HepG2 (cell line): Measurements from ENCODE around the gene PRKN. TPM values are rescaled to one million over a fixed set of nuclear protein-coding genes. Genes with fewer than 3 reads are reported as not detected.

Source experiments
- ATAC-seq: fragments of 200-7000 bp; cut with Tn5 transposase; 3 replicates; pipeline ENCODE4 v1.9.1; 2020; ENCODE audit warnings: mild to moderate bottlenecking, moderate library complexity
- BruUV-seq: library from RNA; stranded (reverse); fragments of 400-500 nt; replicated peaks from 2 replicates; lab custom pipeline; 2021; lab: Mats Ljungman, UMichigan
- CTCF ChIA-PET: fragments of 300-600 bp; formaldehyde crosslinking; extraction: SDS; loops from one replicate; lab custom pipeline; 2021; ENCODE audit warnings: low total read pairs, inconsistent platforms, low intra/inter-chr PET ratio; lab: Yijun Ruan, JAX
- POLR2A ChIA-PET: fragments of 350-600 bp; sonication (Branson Sonifier 250); formaldehyde crosslinking; loops from one replicate; lab custom pipeline; 2020; ENCODE audit warnings: antibody characterized with exemption, inconsistent platforms; lab: Yijun Ruan, JAX
- DNase-seq: peaks from one replicate; pipeline ENCODE4 v3.0.0-alpha.2; 2015; ENCODE audit warnings: low spot score
- FAIRE-seq: peaks from 3 replicates; lab custom pipeline; 2011; peaks lifted over from hg19 to GRCh38; lab: Jason Lieb, UNC
- H2AFZ ChIP-seq: one replicate; pipeline ENCODE4 v1.6.1; 2011; ENCODE audit warnings: low read length, inconsistent platforms
- H3K27ac ChIP-seq: fragments of 300-600 bp; 3 replicates; pipeline ENCODE4 v1.8.0; 2011; ENCODE audit warnings: mixed run types, mild to moderate bottlenecking, mixed read lengths, low read length, inconsistent platforms; ENCODE audit not compliant: insufficient read depth; ENCODE audit errors: extremely low read length
- H3K27me3 ChIP-seq, 2 experiments: fragments of 200-600 bp in 1 of 2; 2 replicates in 1 of 2; 3 replicates in 1 of 2; pipeline versions ENCODE4 v1.6.0 to v1.8.0; 2011; ENCODE audit warnings: low read length in 2 of 2, mild to moderate bottlenecking in 2 of 2, moderate library complexity in 2 of 2, inconsistent platforms in 1 of 2; ENCODE audit not compliant: insufficient read depth in 2 of 2, control insufficient read depth in 1 of 2
- H3K36me3 ChIP-seq, 2 experiments: fragments of 200-600 bp in 1 of 2; replicated peaks in 1 of 2; 2 replicates in 1 of 2; 3 replicates in 1 of 2; pipeline versions ENCODE4 v1.5.1 to v1.8.0; 2011; ENCODE audit warnings: low read length in 2 of 2, inconsistent platforms in 1 of 2; ENCODE audit not compliant: insufficient read depth in 2 of 2, control insufficient read depth in 1 of 2
- H3K4me1 ChIP-seq: 2 replicates; pipeline ENCODE4 v1.5.1; 2012; ENCODE audit warnings: low read length, inconsistent platforms; ENCODE audit not compliant: insufficient read depth
- H3K4me2 ChIP-seq: 2 replicates; pipeline ENCODE4 v1.6.0; 2011; ENCODE audit warnings: low read depth, low read length, inconsistent platforms
- H3K4me3 ChIP-seq, 3 experiments: fragments of 200-600 bp in 1 of 3; sonication (generic), shearing (Covaris generic) in 1 of 3; replicated peaks in 1 of 3; 2 replicates each; pipeline ENCODE4 v1.5.1; 2011 to 2016; ENCODE audit warnings: low read length in 3 of 3, inconsistent platforms in 2 of 3, low read depth in 2 of 3, mild to moderate bottlenecking in 2 of 3, control low read depth in 1 of 3, mixed read lengths in 1 of 3; ENCODE audit not compliant: insufficient read depth in 1 of 3
- H3K79me2 ChIP-seq: one replicate; pipeline ENCODE4 v1.6.1; 2011; ENCODE audit warnings: low read length, inconsistent platforms; ENCODE audit not compliant: insufficient read depth
- H3K9ac ChIP-seq: 2 replicates; pipeline ENCODE4 v1.6.0; 2011; ENCODE audit warnings: mild to moderate bottlenecking, low read depth, low read length, inconsistent platforms; ENCODE audit not compliant: insufficient read depth
- H3K9me3 ChIP-seq: 2 replicates; pipeline ENCODE4 v1.5.1; 2012; ENCODE audit warnings: mild to moderate bottlenecking, low read length
- H4K20me1 ChIP-seq: 2 replicates; pipeline ENCODE4 v1.6.0; 2011; ENCODE audit warnings: inconsistent platforms, mild to moderate bottlenecking, low read length, moderate library complexity; ENCODE audit not compliant: insufficient read depth
- SMARCC2 ChIP-seq: fragments of 450-650 bp; IDR thresholded peaks from 2 replicates; pipeline ENCODE4 v1.6.1; 2017; ENCODE audit warnings: antibody characterized with exemption, mild to moderate bottlenecking
- ZNF10 ChIP-seq: sonication (generic); formaldehyde crosslinking; IDR thresholded peaks from 2 replicates; pipeline ENCODE4 v1.4.0; 2020; ENCODE audit warnings: mild to moderate bottlenecking, low read depth, missing genetic modification reagents, borderline replicate concordance
- ZNF335 ChIP-seq: sonication (generic); formaldehyde crosslinking; IDR thresholded peaks from 2 replicates; pipeline ENCODE4 v1.4.0; 2020; ENCODE audit warnings: missing genetic modification reagents
- ZNF614 ChIP-seq: IDR thresholded peaks from 2 replicates; pipeline ENCODE4 v1.6.1; 2018; ENCODE audit warnings: missing biosample characterization, missing genetic modification reagents, inconsistent platforms, borderline replicate concordance
- WGBS: methylation state at CpG from one replicate; pipeline ENCODE4 v1.1.6; 2017; ENCODE audit warnings: low lambda C conversion rate; 5-methylcytosine and 5-hydroxymethylcytosine counted together
- in situ Hi-C: cut with HindIII; loops from 2 replicates; pipeline ENCODE4 v1.10.0; 2017; ENCODE audit warnings: low pct_unique_long_range_greater_than_20kb; ENCODE audit not compliant: extremely low pct_ligation_motif_present
- intact Hi-C: fragments of 100-400 bp; cut with micrococcal nuclease; formaldehyde crosslinking; loops from one replicate; pipeline ENCODE4 v1.10.0; 2022; ENCODE audit not compliant: unreplicated experiment
- polyA plus RNA-seq, 8 experiments: library from polyadenylated mRNA; depleted of rRNA in 3 of 8; stranded (reverse) in 7 of 8; unstranded in 1 of 8; fragments of >200 nt; fragmentation: Illumina TruSeq in 4 of 8; extraction: Trizol in 4 of 8; gene quantifications; 2 replicates each; pipeline versions ENCODE4 v1.2.1 to v1.2.3, GENCODE V29; 2011 to 2016; ENCODE audit warnings: low read depth in 4 of 8, missing spikeins in 1 of 8, mixed read lengths in 1 of 8; ENCODE audit not compliant: insufficient read depth in 1 of 8
- total RNA-seq, 5 experiments: library from RNA; depleted of rRNA; stranded (reverse); fragments of >200 nt; fragmentation: Illumina TruSeq; extraction: Trizol; gene quantifications; 2 replicates each; pipeline ENCODE4 v1.2.3, GENCODE V29; 2016; ENCODE audit warnings: low read depth in 1 of 5

Gene PRKN
- total and polyA plus RNA-seq, 2 of the 13 experiments (the other 11 are each of a cell fraction or from before 2014, with no cell fraction given) = 0.31 to 0.44 TPM

GRCh38 chr6:161624111-161624510, 1103.5 kb downstream of the PRKN start:
- ATAC-seq = no peak
- in situ Hi-C loops = no loop called here
- Histone ChIP-seq H3K79me2 (no peaks in the 10 kb centered on the region), H3K9me3 (peaks cover 22% of the 10 kb centered on the region), H2AFZ (no peak overlapping the region), H3K36me3 (no peaks in the 10 kb centered on the region), H3K4me1 (no peaks in the 10 kb centered on the region), H3K9ac (no peak overlapping the region), H3K4me3 (no peak overlapping the region), H4K20me1 (no peaks in the 10 kb centered on the region), H3K27me3 (no peaks in the 10 kb centered on the region), H3K4me2 (no peak overlapping the region), H3K27ac (no peak overlapping the region)
- 27% methylated on average over 4 of the region's 4 CpGs for WGBS
- no peak for DNase-seq
- TF ChIP-seq SMARCC2 (no peak), ZNF335 (CRISPR knock-in tag) (no peak), ZNF10 (no peak)
- CTCF ChIA-PET = no interaction called here
- no TSS peak for BruUV-seq
- POLR2A ChIA-PET = no interaction called here
- FAIRE-seq = no peak
- intact Hi-C loops = no loop called here

- Histone ChIP-seq H3K9ac (no peak overlapping the region), H3K9me3 (peaks cover 22% of the 10 kb centered on the region), H3K4me1 (no peaks in the 10 kb centered on the region), H2AFZ (no peak overlapping the region), H3K36me3 (no peaks in the 10 kb centered on the region), H3K27ac (no peak overlapping the region), H3K79me2 (no peaks in the 10 kb centered on the region), H4K20me1 (no peaks in the 10 kb centered on the region), H3K4me3 (no peak overlapping the region), H3K27me3 (no peaks in the 10 kb centered on the region), H3K4me2 (no peak overlapping the region)
- CTCF ChIA-PET = no interaction called here
- TF ChIP-seq ZNF614 (CRISPR knock-in tag) = no peak
- ATAC-seq (no peak), FAIRE-seq (no peak), DNase-seq (no peak)
- in situ Hi-C loops (no loop called here), intact Hi-C loops (no loop called here)
- 30% methylated on average over 3 of the region's 3 CpGs for WGBS
- POLR2A ChIA-PET = no interaction called here
- BruUV-seq = no TSS peak
Observed at GRCh38 chr6:161622779-161623178, 1104.8 kb downstream of the PRKN start.
